Anterior cingulate cortex (tissue), 58 donors: ENCODE data around the gene OLFM3.

Source experiments
- DNase-seq, 58 donors: peaks; one replicate each; lab custom pipeline; 2025; lab: John Stamatoyannopoulos, UW

Gene OLFM3

DNA sequence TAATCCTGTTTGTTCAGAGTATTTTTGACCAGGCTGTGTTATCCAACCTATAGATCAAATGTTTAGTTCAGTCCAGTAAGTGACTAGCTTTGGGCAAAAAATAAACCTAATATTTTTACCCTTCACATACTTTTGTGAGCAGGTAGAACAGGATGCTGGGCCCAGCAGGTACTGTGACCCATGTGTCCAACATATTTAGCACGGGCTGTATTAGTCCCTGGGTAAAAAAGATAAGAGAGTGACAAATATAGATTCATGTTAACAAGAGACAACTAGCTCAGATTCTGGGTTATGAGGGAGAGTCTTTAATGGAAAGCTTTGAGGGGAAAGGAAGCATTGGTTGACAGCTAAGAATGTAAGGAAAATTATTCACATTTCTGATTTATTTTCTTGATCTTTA lies 43.1 kb downstream of the OLFM3 start:
- no peak for DNase-seq

DNA sequence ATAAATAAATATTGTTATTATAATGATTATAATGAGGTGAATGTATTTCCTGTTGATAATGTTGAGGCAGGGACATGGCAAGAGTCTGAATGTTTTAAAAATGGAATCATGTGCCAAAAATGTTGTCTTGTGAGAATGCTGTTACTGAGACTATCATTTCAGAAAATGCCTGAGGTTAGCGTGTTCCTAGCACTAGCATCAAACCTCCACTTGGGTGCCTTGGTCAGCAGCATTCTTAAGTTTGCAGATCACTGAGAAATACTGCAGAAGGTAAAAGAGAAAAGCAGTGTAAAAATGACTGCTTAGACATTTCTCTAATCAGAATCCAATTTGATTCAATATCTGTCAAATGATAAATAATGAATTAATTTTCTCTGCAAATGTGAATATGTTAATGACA lies 50.8 kb downstream of the OLFM3 start:
- no peak for DNase-seq

DNA sequence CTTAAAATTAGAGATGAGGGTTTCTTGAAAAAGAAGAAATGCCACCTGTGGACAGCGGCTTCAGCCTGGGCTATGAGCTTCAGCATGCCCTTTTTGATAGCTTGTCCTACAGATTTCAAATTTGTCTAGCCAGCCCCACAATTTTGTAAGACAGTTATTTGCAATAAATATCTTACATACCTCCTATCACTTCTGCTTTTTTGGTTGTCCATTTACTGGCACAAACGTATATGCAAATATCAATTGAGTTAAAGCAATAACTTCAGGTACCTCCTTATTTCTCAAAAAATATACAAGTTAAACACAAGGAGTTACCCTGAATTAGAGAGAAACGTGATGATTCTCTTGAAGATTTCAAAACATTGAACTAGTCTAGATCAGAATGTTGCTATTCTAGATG lies 53.5 kb downstream of the OLFM3 start:
- DNase-seq = no peak

DNA sequence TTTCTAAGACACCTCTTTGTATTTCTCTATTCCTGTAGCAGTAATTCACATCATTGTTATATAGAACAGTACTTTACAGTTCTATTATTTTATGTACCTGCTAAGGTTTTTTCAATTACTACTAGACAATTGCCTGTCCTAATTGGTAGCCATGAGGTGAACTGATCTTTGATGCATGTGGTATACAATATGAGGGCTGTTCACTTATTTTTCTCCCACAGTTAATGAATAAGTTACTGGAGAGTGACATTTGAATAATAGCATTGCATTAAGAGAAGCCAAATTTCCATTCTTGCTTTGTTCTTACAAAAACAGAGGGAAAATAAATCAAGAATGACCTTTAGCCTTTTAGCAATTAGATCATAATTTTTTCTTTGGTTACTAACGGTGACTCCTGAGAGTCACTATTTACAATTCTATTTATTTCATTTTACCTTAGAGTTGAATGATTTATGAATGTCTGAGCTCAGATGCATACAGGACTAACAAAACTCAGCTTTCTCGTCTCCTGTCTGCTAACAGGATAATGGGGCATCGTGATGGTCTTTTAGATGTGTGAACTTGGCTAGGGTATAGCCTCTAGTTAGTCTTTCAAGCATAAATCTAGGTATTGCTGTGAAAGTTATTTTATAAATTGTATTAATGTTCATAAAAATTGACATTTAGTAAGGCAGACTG lies 54.1 kb downstream of the OLFM3 start:
- DNase-seq = no peak

DNA sequence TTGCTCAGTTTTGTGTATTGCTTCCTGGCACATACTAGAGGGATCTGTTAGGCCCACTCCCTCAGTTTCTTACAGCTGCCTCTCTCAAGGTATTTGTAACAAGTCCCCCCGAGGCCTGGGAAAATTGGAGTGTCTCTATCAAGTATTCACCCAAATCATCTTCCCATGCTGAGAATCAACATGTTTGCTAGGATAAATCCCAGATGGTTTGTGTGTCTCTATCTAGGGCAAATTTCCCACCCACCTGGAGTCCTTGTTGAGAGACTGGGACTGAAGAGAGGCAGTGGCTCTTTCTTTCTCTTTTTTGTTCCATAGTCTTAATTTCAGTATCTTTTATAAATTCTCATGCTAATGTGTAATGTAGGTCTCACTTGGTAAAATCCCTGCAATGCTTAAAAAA lies 58.0 kb downstream of the OLFM3 start:
- no peak for DNase-seq

DNA sequence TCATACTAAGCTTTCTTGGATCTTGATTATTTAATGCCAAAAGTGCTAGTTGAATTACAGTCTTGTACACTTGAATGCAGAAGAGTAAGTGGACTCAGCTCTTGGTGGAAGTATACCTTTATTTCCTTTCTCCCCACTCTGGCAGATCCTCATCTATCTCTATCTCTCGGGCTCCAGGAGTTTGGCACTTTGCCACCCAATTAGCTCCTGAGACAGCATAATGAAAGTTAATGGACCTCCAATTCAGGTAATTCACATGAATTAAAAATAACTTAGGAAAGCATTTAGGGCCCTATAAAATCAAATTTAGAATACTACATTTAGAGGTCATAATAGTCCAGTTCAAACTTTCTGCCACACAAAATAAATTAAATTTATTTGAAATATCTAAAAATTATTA lies 67.4 kb downstream of the OLFM3 start:
- DNase-seq = no peak

DNA sequence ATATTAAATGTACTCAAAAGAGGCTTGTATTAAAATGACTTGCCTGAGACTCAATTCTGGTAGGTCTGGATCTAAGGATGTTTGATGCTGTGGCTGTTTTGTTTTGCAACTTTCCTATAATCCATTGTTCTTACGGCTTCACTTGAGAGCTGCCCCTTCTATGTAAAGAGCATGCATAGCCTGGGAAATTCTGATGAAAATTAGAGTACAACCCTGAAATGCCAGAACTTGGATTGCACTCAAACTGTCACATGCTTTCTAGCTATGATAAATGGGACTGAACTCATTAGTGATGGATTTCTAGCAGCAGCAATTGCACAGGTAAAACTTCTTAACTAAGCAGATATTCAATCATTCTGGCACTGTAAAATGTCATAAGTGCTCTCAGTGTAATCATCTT lies 67.9 kb downstream of the OLFM3 start:
- no peak for DNase-seq

DNA sequence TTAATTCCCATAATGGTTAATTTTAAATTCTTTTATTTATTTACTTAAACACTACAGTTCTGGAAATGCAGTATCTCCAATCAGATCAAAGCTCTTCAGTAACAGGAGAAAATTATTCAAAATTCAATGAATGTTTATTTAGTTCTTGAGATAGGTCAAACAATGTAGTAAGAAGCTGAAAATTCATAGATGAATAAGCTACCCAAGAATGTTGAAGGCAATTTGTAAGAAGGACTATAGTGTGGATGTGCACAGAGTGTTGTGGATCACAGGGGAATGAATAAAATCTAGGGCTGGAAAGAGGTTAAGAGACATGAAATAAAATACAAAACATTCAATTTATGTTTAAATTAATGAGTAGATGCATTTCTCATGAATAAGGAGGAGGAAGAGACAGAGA lies 72.0 kb downstream of the OLFM3 start:
- no peak for DNase-seq

DNA sequence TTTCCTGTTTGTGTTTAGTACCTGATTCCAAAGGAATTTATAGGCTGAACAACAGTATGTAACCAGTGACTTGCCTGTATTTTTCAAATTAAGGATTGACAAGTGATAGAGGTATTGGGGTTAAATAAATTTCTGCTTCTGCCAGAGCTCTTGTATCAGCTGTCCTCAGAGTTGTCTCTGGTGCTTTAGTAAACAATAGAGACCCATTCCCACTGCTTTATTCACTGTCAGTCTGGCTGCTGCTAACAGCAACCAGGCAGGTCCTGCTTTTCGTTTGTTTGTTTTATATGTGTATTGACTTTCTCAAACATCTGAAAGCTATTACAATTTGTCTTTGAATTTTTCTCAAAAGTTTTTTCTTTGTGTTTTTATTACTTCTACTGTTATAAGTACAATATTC lies 76.1 kb downstream of the OLFM3 start:
- DNase-seq = no peak

DNA sequence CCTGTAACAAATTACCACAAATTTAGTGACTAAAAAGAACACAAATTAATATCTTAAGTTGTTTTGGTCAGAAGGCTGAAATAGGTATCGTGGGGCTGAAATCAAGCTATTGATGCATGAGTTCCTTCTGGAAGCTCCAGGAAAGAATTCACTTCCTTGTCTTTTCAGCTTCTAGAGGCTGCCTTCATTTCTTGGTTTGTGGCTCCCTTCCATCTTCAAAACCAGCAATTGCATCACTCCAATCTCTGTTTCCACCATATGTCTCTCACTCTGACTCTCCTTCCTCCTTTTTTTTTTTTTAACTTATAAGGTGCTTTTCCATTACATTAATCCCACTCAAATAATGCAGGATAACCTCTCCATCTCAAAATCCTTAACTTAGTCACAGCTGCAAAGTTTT lies 78.4 kb downstream of the OLFM3 start:
- DNase-seq = no peak

DNA sequence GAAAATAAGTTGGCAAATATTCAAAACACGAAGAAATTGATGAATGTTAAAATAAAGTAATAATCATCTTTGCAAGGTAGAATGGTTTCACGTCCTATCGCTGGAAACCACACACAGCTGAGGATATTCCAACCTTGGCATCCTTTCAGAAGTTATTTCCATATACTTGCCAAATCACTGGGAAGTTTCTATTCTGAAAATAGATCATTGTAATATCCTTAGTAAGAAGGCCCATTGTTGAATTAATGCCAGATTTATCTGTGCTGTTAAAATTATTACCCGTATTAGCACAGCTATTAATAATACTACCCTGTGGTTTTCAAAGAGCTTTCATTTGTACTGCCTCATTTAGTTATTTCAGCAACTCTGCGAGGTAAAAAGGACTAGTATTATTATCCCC lies 81.1 kb downstream of the OLFM3 start:
- DNase-seq = no peak

DNA sequence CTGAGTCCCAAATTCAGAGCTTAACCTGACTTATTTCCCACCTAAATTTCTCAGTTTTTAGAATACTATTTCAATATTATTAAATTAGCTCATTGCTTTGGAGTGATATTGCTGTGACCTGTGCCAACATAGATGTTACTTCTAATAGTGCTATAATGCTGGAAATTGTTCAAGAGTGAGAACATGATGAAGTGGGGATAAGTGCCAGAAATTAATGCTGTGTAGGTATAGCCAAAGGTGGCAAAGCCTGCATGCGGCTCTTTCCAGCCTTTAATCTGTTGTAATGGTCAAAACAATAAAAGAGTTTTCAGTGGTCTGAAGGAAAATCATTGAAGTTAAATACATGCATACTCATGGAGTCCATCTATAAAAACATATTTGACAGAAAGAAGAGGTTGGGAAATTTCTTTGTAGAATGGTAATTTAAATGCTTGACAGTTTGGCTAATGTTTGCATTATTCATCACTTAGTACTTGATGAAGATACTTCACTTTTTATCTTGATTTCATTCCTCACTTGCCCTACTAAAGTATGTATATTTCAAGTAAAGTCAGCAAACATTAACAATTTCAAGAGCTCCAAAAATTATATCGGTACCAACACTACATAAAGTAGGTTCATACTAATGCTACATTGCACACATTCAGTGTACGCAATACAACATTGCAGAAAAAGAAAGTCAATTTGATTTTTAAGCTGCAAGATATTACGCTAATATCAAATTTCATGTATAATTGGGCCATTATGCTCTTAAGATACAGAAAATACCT lies 82.1 kb downstream of the OLFM3 start:
- no peak for DNase-seq

DNA sequence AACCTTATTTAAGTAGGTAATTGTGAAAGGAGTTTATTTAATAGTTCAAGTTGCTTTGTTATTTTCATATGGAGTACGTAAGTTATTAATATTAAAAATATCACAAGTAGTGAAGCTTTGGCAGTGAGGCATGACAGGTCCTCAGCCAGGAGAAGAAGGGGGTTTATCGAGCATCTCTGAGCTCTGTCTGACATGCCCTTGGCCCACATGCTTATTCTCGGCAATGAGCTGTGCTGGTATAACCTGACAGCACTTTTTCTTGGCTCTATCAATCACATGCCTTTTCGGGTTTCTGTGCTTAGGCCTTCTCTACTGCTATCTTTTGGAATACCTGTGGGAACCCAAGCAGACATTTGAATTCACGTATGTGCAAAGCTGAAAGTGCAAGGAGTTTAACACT lies 84.8 kb downstream of the OLFM3 start:
- no peak for DNase-seq

DNA sequence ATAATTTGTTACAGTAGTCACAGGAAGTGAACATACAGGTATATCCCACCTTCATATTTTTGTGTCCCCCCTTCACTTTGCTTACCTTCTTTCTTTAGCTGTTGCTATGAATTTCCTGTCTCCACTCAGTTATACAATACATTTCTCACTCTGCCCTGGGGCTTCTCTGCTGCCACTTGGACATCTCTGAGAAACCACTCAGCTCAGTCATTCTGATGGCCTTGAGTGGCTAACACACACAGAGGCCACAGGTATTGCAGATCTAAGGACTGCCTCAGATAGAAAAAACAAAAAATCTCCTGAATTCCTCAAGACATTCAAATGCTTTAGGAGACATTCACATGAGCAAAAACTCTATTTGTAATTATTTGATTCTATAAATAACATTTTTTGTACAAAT lies 87.7 kb downstream of the OLFM3 start:
- DNase-seq = no peak

DNA sequence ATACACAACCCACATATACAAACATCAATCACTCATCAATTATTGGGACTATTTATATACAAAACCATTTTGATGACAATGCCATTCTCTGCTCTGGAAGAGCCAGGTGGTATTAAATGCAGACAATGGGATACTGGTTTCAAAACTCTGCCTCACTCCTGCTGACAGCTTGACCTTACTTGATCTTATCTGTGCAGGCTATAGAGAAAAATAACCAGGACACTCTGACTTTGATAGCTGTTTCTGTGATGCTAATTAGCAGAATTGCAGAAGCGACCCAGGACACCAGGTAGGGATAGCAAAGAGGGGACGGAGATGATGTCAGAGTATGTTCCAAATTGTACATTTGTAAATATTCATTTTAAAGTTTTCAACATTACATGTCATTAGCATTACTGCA lies 89.5 kb downstream of the OLFM3 start:
- DNase-seq = no peak

DNA sequence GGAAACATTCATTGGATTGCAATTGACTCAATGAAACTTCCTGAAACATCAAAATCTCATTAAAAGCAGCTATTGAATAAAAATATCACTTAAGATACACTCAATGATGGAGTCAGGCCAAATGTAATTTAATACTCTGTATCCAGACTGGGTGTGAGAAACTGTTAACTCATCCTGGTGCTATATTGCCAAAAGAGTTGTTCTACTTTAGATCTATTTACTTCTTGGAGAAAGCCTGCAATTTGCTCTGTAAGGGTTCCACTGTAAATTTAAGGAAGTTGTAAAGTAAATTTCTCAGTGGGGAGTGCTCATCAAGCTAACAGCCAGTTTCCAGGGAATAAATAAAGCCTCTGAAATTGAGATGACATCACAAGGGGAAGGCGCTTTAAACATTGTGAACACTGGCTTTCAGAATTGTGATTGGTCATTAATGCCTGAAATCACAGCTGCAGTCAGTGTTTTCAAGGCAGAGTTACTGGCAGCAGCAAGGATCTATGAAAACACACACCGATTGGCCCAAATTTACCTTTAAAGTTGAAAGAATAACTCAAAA lies 91.4 kb downstream of the OLFM3 start:
- no peak for DNase-seq

DNA sequence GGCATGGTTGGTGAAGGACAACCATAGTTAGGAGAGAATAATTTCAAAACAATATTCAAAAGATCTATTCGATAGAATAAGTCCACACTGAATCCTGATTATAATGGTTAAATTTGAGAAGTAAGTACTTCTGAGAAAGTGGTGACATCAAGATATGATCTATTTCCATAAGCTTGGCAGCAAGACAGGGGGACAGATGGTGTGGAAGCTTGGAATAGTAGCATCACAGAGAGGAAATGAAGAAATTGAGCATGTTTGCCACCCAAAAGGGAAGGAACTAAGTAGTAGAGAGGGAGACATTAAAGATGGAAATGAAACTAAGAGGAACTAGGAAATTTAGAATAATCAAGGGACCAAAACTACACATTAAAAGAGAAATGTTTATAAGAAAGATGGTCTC lies 94.5 kb downstream of the OLFM3 start:
- peak in 10 of 58 donors; percentile 1 to 55 (median 20) for DNase-seq

DNA sequence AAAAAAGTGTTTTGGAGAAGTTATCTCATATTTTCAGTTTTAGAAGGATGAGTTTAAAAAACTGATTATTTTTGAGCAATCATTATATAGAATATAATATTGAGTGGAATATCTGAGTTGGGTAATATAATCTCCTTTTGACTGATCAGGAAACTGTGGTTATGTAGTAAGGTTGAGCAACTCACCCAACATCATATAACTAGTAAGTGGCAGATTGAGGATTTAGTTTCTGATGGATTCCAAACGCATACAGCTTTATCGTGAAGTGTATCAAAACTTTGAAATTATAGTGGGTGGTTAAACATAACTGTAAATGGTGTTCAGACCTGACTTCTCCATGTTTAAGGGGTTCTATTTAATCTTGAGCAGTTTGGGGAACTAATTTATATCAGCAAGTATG lies 98.6 kb downstream of the OLFM3 start:
- DNase-seq = no peak

DNA sequence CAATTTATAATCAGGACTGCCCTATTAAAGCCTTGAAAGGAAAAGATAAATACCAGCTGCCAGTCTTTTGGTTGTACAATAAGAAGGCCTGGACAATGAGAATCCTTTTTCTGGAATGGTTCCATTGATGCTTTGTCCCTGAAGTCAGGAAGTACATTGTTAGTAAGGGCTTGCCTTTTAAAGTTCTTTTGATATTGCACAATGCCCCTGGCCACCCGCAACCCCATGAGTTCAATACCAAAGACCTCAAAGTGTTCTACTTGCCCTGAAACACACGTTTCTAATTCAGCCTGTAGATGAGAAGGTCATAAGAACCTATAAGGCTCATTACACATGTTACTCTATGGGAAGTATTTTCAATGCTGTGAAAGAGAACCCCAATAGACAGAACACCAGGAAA lies 112.1 kb downstream of the OLFM3 start:
- no peak for DNase-seq

DNA sequence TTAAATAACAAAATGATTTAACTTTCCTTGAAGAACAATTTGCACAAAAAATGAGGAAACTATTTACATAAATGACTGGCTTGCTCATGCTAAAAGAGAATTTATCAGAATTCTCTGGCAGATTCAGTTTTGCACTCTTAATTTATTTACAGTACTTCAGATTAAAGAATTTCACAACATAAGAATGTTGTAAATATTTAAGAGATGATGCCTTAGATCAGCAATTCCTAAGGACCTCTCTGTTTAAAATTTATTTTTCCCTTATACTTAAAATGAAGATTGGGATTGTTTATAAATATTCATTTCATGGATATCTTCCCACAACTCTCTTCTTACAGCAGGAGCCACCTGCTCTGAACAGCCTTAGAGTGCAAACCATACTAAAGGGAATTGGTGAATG lies 120.8 kb downstream of the OLFM3 start:
- DNase-seq = no peak

DNA sequence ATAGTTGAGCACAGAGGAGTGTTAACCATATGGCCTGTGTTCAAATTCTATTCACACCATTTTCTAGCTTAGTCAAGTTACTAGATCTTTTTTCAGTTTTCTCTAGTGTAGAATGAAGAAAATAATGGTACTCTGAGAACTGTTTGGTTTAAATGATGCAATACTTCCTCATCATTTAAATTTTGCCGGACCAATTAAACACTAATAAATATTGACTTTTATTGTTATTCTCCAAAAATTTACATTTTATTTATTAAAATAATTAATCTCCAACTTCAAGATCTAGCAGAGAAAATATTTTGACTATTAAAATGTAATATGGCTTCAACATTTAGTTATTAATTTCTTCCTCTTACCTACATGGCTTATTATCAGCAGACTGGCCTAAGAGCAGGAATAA lies 123.1 kb downstream of the OLFM3 start:
- DNase-seq = no peak

DNA sequence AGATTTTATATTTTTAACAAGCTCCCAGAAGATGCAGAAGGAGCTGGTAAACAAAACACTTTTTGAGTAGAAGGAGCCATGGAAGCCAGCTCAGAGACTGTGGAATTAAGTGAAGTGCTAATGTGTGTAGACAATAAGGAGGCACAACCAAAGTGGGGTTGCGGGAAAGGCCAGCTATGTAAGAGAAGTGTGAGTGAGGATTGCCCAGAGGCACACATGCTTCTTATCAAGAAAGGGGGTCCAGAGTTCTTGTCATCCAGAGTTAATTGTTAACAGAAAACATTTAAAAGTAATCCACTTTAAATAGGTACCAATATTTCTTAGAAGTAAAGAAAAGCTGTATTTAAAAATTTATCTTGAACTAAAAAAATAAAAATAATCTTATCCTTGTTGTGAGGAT lies 136.8 kb downstream of the OLFM3 start:
- DNase-seq = no peak
